Panc1 (cell line): ENCODE results near the gene ERICH6B. TPM values are rescaled to one million over a fixed set of nuclear protein-coding genes. Genes with fewer than 3 reads are reported as not detected.
"Not testable (repeated sequence)": the region's sequence is repeated elsewhere in the genome, so short reads cannot be mapped to it uniquely, and the experiment has no call there.

Source experiments
- ATAC-seq: fragments of 200-7000 bp; cut with Tn5 transposase; 2 replicates; pipeline ENCODE4 v1.9.1; 2020; ENCODE audit warnings: mild to moderate bottlenecking, moderate library complexity
- BruUV-seq: library from RNA; stranded (reverse); fragments of 400-500 nt; replicated peaks from 2 replicates; lab custom pipeline; 2021; lab: Mats Ljungman, UMichigan
- CTCF ChIA-PET: fragments of 300-600 bp; sonication (Branson Sonifier 250); formaldehyde crosslinking; loops from one replicate; lab custom pipeline; 2022; ENCODE audit warnings: antibody characterized with exemption; lab: Charles Lee
- POLR2A ChIA-PET: fragments of 300-600 bp; sonication (Branson Sonifier 250); formaldehyde crosslinking; loops from one replicate; lab custom pipeline; 2022; ENCODE audit warnings: antibody characterized with exemption; lab: Charles Lee
- DNase-seq: peaks from one replicate; pipeline ENCODE4 v3.0.0-alpha.2; 2010; ENCODE audit warnings: low read depth, low spot score
- H3K27ac ChIP-seq: 2 replicates; pipeline ENCODE4 v1.5.1; 2011; ENCODE audit warnings: mild to moderate bottlenecking, low read length, inconsistent platforms
- H3K27me3 ChIP-seq: fragments of 200-500 bp; sonication (Bioruptor generic); 2 replicates; pipeline ENCODE4 v1.6.0; 2014; ENCODE audit warnings: low read length, inconsistent platforms; ENCODE audit not compliant: control insufficient read depth, insufficient read depth
- H3K36me3 ChIP-seq: fragments of 200-500 bp; sonication (Bioruptor generic); 2 replicates; pipeline ENCODE4 v1.5.1; 2014; ENCODE audit warnings: inconsistent platforms, mild to moderate bottlenecking, low read length, moderate library complexity; ENCODE audit not compliant: control insufficient read depth, insufficient read depth
- H3K4me1 ChIP-seq: 2 replicates; pipeline ENCODE4 v1.5.1; 2011; ENCODE audit warnings: inconsistent platforms, mild to moderate bottlenecking, low read length, moderate library complexity; ENCODE audit not compliant: control insufficient read depth, insufficient read depth
- H3K4me3 ChIP-seq, 2 experiments: 2 replicates each; pipeline ENCODE4 v1.5.1; 2011 to 2012; ENCODE audit warnings: low read depth in 2 of 2, low read length in 2 of 2, mild to moderate bottlenecking in 2 of 2, inconsistent platforms in 1 of 2, moderate library complexity in 1 of 2
- H3K9me3 ChIP-seq: fragments of 200-500 bp; sonication (Bioruptor generic); 2 replicates; pipeline ENCODE4 v1.5.1; 2014; ENCODE audit warnings: low read depth, mild to moderate bottlenecking, inconsistent platforms, low read length, moderate library complexity; ENCODE audit not compliant: control insufficient read depth, insufficient read depth
- POLR2AphosphoS5 ChIP-seq: IDR thresholded peaks from 2 replicates; pipeline ENCODE4 v1.6.1; 2012; ENCODE audit warnings: mild to moderate bottlenecking, low read depth, low read length, moderate library complexity
- SIN3A ChIP-seq: IDR thresholded peaks from 2 replicates; pipeline ENCODE4 v1.6.1; 2012; ENCODE audit warnings: low read depth, mild to moderate bottlenecking, low read length, moderate library complexity, borderline replicate concordance; ENCODE audit not compliant: insufficient read depth
- TCF7L2 ChIP-seq: IDR thresholded peaks from 2 replicates; pipeline ENCODE4 v1.6.1; 2011; ENCODE audit warnings: mild to moderate bottlenecking, low read depth, low read length, inconsistent platforms
- in situ Hi-C: cut with HindIII; loops from 2 replicates; pipeline ENCODE4 v1.10.0; 2016; ENCODE audit warnings: low sequenced_read_pairs, low pct_unique_long_range_greater_than_20kb
- intact Hi-C: fragments of 100-400 bp; cut with micrococcal nuclease; formaldehyde crosslinking; loops from one replicate; pipeline ENCODE4 v1.10.0; 2022; ENCODE audit not compliant: unreplicated experiment
- total RNA-seq: library from RNA; stranded (reverse); gene quantifications from one replicate; pipeline ENCODE4 v1.2.1, GENCODE V29; 2021; ENCODE audit not compliant: unreplicated experiment
- TF ChIP-seq, protein P1 (sequence below), 2 experiments: IDR thresholded peaks; 2 replicates each; pipeline ENCODE4 v1.6.1; 2011 to 2012; ENCODE audit warnings: low read depth in 2 of 2, control low read depth in 1 of 2, low read length in 1 of 2, mild to moderate bottlenecking in 1 of 2, moderate library complexity in 1 of 2; ENCODE audit not compliant: insufficient read depth in 1 of 2
- TF ChIP-seq, protein P2 (sequence below): fragments of 450-650 bp; IDR thresholded peaks from 2 replicates; pipeline ENCODE4 v1.5.1; 2017; ENCODE audit warnings: mild to moderate bottlenecking

The ERICH6B gene
- total RNA-seq, 1 experiment from 2014 or later = not detected

DNA sequence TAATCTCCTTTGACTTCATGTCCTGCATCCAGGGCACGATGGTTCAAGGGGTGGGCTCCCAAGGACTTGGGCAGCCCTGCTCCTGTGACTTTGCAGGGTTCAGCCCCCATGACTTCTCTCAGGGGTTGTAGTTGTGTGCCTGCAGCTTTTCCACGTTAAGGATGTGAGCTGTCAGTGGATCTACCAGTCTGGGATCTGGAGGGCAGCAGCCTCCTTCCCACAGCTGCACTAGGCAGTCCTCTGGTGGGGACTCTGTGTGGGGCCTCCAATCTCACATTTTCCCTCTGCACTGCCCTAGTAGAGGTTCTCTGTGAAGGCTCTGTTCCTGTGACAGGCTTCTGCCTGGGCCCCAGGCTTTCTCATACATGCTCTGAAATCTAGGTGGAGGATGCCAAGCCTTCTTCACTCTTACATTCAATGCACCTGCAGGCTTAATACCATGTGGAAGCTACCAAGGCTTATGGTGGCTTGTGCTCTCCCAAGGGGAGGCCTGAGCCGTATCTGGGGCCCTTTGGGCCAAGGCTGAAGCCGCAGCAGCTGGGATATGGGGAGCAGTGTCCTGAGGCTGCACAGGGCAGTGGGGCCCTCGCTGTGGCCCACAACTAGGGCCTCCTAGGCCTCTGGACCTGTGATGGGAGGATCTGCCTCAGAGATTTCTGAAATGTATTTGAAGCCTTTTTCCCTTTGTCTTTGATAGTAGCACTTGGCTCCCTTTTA is 39.3 kb upstream of the ERICH6B start:
- no TSS peak for BruUV-seq
- in situ Hi-C loops = no loop called here
- intact Hi-C loops = no loop called here
- Histone ChIP-seq H3K4me1 (no peaks in the 10 kb centered on the region), H3K27ac (no peak overlapping the region), H3K9me3 (no peaks in the 10 kb centered on the region), H3K36me3 (no peaks in the 10 kb centered on the region), H3K27me3 (no peaks in the 10 kb centered on the region; the same call in 1 of the 2 replicates), H3K4me3 (no peak overlapping the region)
- ATAC-seq (no peak), DNase-seq (no peak)
- CTCF ChIA-PET = no interaction called here
- no peak for TF ChIP-seq SIN3A
- no peak for TF ChIP-seq TCF7L2
- TF ChIP-seq, protein P1, sequence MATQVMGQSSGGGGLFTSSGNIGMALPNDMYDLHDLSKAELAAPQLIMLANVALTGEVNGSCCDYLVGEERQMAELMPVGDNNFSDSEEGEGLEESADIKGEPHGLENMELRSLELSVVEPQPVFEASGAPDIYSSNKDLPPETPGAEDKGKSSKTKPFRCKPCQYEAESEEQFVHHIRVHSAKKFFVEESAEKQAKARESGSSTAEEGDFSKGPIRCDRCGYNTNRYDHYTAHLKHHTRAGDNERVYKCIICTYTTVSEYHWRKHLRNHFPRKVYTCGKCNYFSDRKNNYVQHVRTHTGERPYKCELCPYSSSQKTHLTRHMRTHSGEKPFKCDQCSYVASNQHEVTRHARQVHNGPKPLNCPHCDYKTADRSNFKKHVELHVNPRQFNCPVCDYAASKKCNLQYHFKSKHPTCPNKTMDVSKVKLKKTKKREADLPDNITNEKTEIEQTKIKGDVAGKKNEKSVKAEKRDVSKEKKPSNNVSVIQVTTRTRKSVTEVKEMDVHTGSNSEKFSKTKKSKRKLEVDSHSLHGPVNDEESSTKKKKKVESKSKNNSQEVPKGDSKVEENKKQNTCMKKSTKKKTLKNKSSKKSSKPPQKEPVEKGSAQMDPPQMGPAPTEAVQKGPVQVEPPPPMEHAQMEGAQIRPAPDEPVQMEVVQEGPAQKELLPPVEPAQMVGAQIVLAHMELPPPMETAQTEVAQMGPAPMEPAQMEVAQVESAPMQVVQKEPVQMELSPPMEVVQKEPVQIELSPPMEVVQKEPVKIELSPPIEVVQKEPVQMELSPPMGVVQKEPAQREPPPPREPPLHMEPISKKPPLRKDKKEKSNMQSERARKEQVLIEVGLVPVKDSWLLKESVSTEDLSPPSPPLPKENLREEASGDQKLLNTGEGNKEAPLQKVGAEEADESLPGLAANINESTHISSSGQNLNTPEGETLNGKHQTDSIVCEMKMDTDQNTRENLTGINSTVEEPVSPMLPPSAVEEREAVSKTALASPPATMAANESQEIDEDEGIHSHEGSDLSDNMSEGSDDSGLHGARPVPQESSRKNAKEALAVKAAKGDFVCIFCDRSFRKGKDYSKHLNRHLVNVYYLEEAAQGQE (IDR thresholded peaks at IDR 0.05; ENCODE audit: insufficient read depth in 1 of 2, low read depth in 2 of 2, low read length in 1 of 2) = no peak
- TF ChIP-seq, protein P2, sequence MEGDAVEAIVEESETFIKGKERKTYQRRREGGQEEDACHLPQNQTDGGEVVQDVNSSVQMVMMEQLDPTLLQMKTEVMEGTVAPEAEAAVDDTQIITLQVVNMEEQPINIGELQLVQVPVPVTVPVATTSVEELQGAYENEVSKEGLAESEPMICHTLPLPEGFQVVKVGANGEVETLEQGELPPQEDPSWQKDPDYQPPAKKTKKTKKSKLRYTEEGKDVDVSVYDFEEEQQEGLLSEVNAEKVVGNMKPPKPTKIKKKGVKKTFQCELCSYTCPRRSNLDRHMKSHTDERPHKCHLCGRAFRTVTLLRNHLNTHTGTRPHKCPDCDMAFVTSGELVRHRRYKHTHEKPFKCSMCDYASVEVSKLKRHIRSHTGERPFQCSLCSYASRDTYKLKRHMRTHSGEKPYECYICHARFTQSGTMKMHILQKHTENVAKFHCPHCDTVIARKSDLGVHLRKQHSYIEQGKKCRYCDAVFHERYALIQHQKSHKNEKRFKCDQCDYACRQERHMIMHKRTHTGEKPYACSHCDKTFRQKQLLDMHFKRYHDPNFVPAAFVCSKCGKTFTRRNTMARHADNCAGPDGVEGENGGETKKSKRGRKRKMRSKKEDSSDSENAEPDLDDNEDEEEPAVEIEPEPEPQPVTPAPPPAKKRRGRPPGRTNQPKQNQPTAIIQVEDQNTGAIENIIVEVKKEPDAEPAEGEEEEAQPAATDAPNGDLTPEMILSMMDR = no peak
- TF ChIP-seq POLR2AphosphoS5 = no peak
- POLR2A ChIA-PET = no interaction called here

DNA sequence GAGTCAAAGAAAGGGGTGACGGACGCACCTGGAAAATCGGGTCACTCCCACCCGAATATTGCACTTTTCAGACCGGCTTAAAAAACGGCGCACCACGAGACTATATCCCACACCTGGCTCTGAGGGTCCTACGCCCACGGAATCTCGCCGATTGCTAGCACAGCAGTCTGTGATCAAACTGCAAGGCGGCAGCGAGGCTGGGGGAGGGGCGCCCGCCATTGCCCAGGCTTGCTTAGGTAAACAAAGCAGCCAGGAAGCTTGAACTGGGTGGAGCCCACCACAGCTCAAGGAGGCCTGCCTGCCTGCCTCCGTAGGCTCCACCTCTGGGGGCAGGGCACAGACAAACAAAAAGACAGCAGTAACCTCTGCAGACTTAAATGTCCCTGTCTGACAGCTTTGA is 29.7 kb upstream of the ERICH6B start:
- ATAC-seq, H3K27ac ChIP-seq, DNase-seq, H3K9me3 ChIP-seq, in situ Hi-C loops, H3K4me3 ChIP-seq, H3K4me1 ChIP-seq, POLR2A ChIA-PET, H3K27me3 ChIP-seq, H3K36me3 ChIP-seq, CTCF ChIA-PET, BruUV-seq, intact Hi-C loops: not testable (repeated sequence)

DNA sequence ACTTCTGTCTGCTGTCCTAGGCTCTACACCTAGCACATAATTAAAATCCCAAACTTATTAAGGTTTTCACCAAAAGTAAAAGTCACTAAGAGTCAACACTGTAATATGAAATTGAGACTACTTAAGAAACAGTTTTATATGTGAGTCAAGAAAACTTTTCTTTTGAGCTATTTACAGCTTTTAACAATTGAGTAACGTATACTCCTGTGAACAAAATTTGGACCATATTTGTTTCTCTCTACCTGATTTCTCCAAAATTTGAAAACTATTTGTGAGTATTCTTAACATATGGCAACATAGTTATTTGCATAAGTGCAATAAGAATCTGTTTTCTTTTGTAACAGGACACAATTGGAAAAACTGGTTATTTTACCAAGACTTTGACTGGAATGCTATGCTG is 26.6 kb upstream of the ERICH6B start:
- H3K4me3 ChIP-seq, intact Hi-C loops, POLR2A ChIA-PET, H3K27me3 ChIP-seq, H3K27ac ChIP-seq, CTCF ChIA-PET, DNase-seq, H3K36me3 ChIP-seq, ATAC-seq, H3K4me1 ChIP-seq, BruUV-seq, H3K9me3 ChIP-seq, in situ Hi-C loops: not testable (repeated sequence)

DNA sequence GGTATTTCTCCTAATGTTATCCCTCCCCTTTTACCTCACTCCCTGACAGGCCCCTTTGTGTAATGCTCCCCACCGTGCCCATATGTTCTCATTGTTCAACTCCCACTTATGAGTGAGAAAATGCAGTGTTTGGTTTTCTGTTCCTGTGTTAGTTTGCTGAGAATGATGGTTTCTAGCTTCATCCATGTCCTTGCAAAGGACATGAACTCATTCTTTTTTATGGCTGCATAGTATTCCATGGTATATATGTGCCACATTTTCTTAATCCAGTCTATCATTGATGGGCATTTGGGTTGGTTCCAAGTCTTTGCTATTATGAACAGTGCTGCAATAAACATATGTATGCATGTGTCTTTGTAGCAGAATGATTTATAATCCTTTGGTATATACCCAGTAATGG is 19.8 kb upstream of the ERICH6B start:
- H3K4me1 ChIP-seq, BruUV-seq, ATAC-seq, intact Hi-C loops, H3K9me3 ChIP-seq, H3K4me3 ChIP-seq, H3K27ac ChIP-seq, CTCF ChIA-PET, in situ Hi-C loops, POLR2A ChIA-PET, H3K36me3 ChIP-seq, DNase-seq, H3K27me3 ChIP-seq: not testable (repeated sequence)
